HepG2 (cell line): ENCODE results near the gene C3orf80.

Experiments
- CBX5 ChIP-seq: sonication (generic); formaldehyde crosslinking; IDR thresholded peaks from 2 replicates; pipeline ENCODE4 v1.4.0; 2020; ENCODE audit warnings: missing genetic modification reagents, borderline replicate concordance
- CREM ChIP-seq, 2 experiments: sonication (generic) in 1 of 2; formaldehyde crosslinking in 1 of 2; IDR thresholded peaks; 2 replicates each; pipeline versions ENCODE4 v1.4.0 to v1.6.1; 2016 to 2020; ENCODE audit warnings: antibody characterized with exemption in 1 of 2, mild to moderate bottlenecking in 1 of 2, missing genetic modification reagents in 1 of 2
- CTCF ChIP-seq: sonication (generic); formaldehyde crosslinking; IDR thresholded peaks from 2 replicates; pipeline ENCODE4 v1.5.0; 2020; ENCODE audit warnings: mild to moderate bottlenecking, missing genetic modification reagents, moderate library complexity
- HOXA9 ChIP-seq: sonication (generic); formaldehyde crosslinking; IDR thresholded peaks from 2 replicates; pipeline ENCODE4 v1.8.1; 2022; ENCODE audit warnings: missing genetic modification reagents, mild to moderate bottlenecking, moderate library complexity, borderline replicate concordance
- ZFP36 ChIP-seq: fragments of 150-350 bp; IDR thresholded peaks from 2 replicates; pipeline ENCODE4 v1.6.1; 2018; ENCODE audit warnings: borderline replicate concordance, low read length, low read depth; ENCODE audit not compliant: partially characterized antibody
- ZNF335 ChIP-seq: sonication (generic); formaldehyde crosslinking; IDR thresholded peaks from 2 replicates; pipeline ENCODE4 v1.4.0; 2020; ENCODE audit warnings: missing genetic modification reagents

DNA sequence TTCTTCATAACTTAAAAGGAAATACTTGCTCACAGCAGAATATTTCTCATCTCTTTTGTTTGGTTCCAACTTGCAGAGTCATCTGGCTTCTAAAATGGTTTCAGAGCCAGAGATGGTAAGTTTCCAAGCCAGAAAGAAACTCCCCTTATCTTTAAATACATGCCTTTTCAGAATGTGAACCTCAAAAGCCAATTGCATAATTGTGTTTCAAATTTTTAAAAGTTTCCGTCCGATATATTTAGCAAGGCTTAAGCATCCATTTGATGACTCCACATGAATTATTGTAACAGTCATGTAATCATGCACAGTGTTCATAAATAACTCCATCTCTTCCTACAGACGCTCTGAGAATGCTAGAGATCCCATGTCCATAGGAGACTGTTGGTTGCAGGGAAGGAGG lies 40.6 kb upstream of the C3orf80 start:
- TF ChIP-seq CTCF (no peak), ZNF335 (CRISPR knock-in tag) (no peak), CREM (IDR thresholded peaks at IDR 0.05) (no peak), CREM (CRISPR knock-in tag; IDR thresholded peaks at IDR 0.05) (no peak), HOXA9 (no peak), CBX5 (no peak), ZFP36 (no peak)
